ENCODE results near the gene ZCCHC14. TPM values are rescaled to one million over a fixed set of nuclear protein-coding genes. Genes with fewer than 3 reads are reported as not detected.

The ZCCHC14 gene
- total and polyA plus RNA-seq, 2 of the 13 experiments (the other 11 are each of a cell fraction or from before 2014, with no cell fraction given), result 12.4 to 12.5 TPM

GRCh38 chr16:87487361-87487924 lies 5.4 kb downstream of the ZCCHC14 start (continued):
- TF ChIP-seq ZNF800 (CRISPR knock-in tag; IDR thresholded peaks at IDR 0.05) (0 out of 2 replicates have a peak, but pooled peaks have one; percentile 38), ZNF558 (CRISPR knock-in tag; IDR thresholded peaks at IDR 0.05; ENCODE audit: borderline replicate concordance) (peak; percentile 58; the same call in 1 of the 2 replicates), ZNF12 (CRISPR knock-in tag; IDR thresholded peaks at IDR 0.05) (peak; percentile 74; the same call in 1 of the 2 replicates), ZFYVE20 (CRISPR knock-in tag; IDR thresholded peaks at IDR 0.05; ENCODE audit: borderline replicate concordance, low read depth) (peak; percentile 39; the same call in 1 of the 2 replicates), ZFP36L1 (CRISPR knock-in tag; IDR thresholded peaks at IDR 0.05) (no peak), THAP9 (CRISPR knock-in tag; IDR thresholded peaks at IDR 0.05; ENCODE audit: borderline replicate concordance) (peak; percentile 60; the same call in 1 of the 2 replicates), ZNF773 (CRISPR knock-in tag; IDR thresholded peaks at IDR 0.05; ENCODE audit: borderline replicate concordance) (no peak), E2F5 (CRISPR knock-in tag; conservative IDR thresholded peaks at IDR 0.05) (no peak), ETV6 (CRISPR knock-in tag; conservative IDR thresholded peaks at IDR 0.05) (no peak), ELK4 (CRISPR knock-in tag; IDR thresholded peaks at IDR 0.05; ENCODE audit: borderline replicate concordance) (no peak), ZNF451 (CRISPR knock-in tag; IDR thresholded peaks at IDR 0.05) (no peak; the same call in 1 of the 2 replicates), AGO2 (optimal IDR thresholded peaks at IDR 0.05; ENCODE audit: low read depth, low read length) (peak; percentile 66), ZNF343 (CRISPR knock-in tag; IDR thresholded peaks at IDR 0.05) (peak; percentile 87), ZNF543 (CRISPR knock-in tag; IDR thresholded peaks at IDR 0.05) (peak; percentile 73; the same call in 1 of the 2 replicates), KDM6A (CRISPR knock-in tag; IDR thresholded peaks at IDR 0.05; ENCODE audit: low read depth) (peak; percentile 57; the same call in 1 of the 2 replicates), NR3C1 (CRISPR knock-in tag; IDR thresholded peaks at IDR 0.05) (no peak), TRIM22 (IDR thresholded peaks at IDR 0.05) (no peak), MLLT10 (CRISPR knock-in tag; IDR thresholded peaks at IDR 0.05) (no peak), ZBTB49 (CRISPR knock-in tag; IDR thresholded peaks at IDR 0.05; ENCODE audit: borderline replicate concordance) (no peak)

Data from HepG2 (cell line).